Hepatocyte (in vitro differentiated cells): ENCODE measurements around the gene SGSM2. TPM values are rescaled to one million over a fixed set of nuclear protein-coding genes. Genes with fewer than 3 reads are reported as not detected.

Experiments used
- DNase-seq: peaks from one replicate; pipeline ENCODE4 v3.0.0-alpha.2; 2016; ENCODE audit warnings: low spot score
- H2AFZ ChIP-seq: fragments of 200-600 bp; sonication (generic); 2 replicates; pipeline ENCODE4 v1.6.0; 2016; ENCODE audit warnings: antibody characterized with exemption, mild to moderate bottlenecking
- H3K27ac ChIP-seq: fragments of 200-600 bp; sonication (generic); 2 replicates; pipeline ENCODE4 v1.5.1; 2016; ENCODE audit warnings: mild to moderate bottlenecking
- H3K27me3 ChIP-seq: fragments of 200-600 bp; sonication (generic); 2 replicates; pipeline ENCODE4 v1.6.1; 2016
- H3K36me3 ChIP-seq: fragments of 200-600 bp; sonication (generic); replicated peaks from 2 replicates; pipeline ENCODE4 v1.5.1; 2016; ENCODE audit warnings: low read depth; ENCODE audit not compliant: insufficient read depth
- H3K4me1 ChIP-seq: fragments of 200-600 bp; sonication (generic); 2 replicates; pipeline ENCODE4 v1.5.1; 2016; ENCODE audit warnings: mild to moderate bottlenecking, moderate library complexity; ENCODE audit not compliant: insufficient read depth
- H3K4me2 ChIP-seq: fragments of 200-600 bp; sonication (generic); 2 replicates; pipeline ENCODE4 v1.6.0; 2016
- H3K4me3 ChIP-seq: fragments of 200-600 bp; sonication (generic); 2 replicates; pipeline ENCODE4 v1.5.1; 2016; ENCODE audit warnings: mild to moderate bottlenecking
- H3K79me2 ChIP-seq: fragments of 200-600 bp; sonication (generic); 2 replicates; pipeline ENCODE4 v1.6.0; 2017; ENCODE audit warnings: mild to moderate bottlenecking
- H3K9me2 ChIP-seq: fragments of 200-600 bp; sonication (generic); replicated peaks from 2 replicates; pipeline ENCODE4 v1.6.0; 2017; ENCODE audit warnings: mild to moderate bottlenecking; ENCODE audit not compliant: insufficient read depth
- H3K9me3 ChIP-seq: fragments of 200-600 bp; sonication (generic); 2 replicates; pipeline ENCODE4 v1.5.1; 2016; ENCODE audit warnings: low read depth, mild to moderate bottlenecking
- H4K20me1 ChIP-seq: fragments of 200-600 bp; sonication (generic); 2 replicates; pipeline ENCODE4 v1.6.0; 2016; ENCODE audit warnings: mild to moderate bottlenecking; ENCODE audit not compliant: insufficient read depth, poor library complexity, severe bottlenecking
- EZH2 ChIP-seq: fragments of 200-600 bp; sonication (generic); IDR thresholded peaks from 2 replicates; pipeline ENCODE4 v1.6.1; 2016; ENCODE audit warnings: antibody characterized with exemption, mild to moderate bottlenecking, borderline replicate concordance
- EZH2phosphoT487 ChIP-seq: fragments of 200-600 bp; sonication (generic); IDR thresholded peaks from one replicate; pipeline ENCODE4 v1.6.1; 2018; ENCODE audit warnings: antibody characterized with exemption, mild to moderate bottlenecking, low read depth, moderate library complexity; ENCODE audit not compliant: unreplicated experiment, severe bottlenecking
- WGBS: methylation state at CpG from one replicate; pipeline ENCODE4 v1.1.6; 2016; ENCODE audit warnings: low lambda C conversion rate; ENCODE audit errors: missing lambda C conversion rate; 5-methylcytosine and 5-hydroxymethylcytosine counted together
- polyA plus RNA-seq: library from polyadenylated mRNA; unstranded; fragments of >200 nt; fragmentation: Nextera tagmentation; extraction: Ambion mirVana; gene quantifications from 2 replicates; pipeline ENCODE4 v1.2.1, GENCODE V29; 2016
- total RNA-seq: library from RNA; depleted of rRNA; stranded (reverse); fragments of >200 nt; gene quantifications from 2 replicates; pipeline ENCODE4 v1.2.3, GENCODE V29; 2014
- TF ChIP-seq, protein P1 (sequence below): fragments of 200-600 bp; sonication (generic); IDR thresholded peaks from 2 replicates; pipeline ENCODE4 v1.5.1; 2016; ENCODE audit warnings: antibody characterized with exemption, mild to moderate bottlenecking; ENCODE audit not compliant: poor library complexity

The SGSM2 gene
- total and polyA plus RNA-seq, 2 experiments from 2014 or later: 22.2 to 34.9 TPM

DNA sequence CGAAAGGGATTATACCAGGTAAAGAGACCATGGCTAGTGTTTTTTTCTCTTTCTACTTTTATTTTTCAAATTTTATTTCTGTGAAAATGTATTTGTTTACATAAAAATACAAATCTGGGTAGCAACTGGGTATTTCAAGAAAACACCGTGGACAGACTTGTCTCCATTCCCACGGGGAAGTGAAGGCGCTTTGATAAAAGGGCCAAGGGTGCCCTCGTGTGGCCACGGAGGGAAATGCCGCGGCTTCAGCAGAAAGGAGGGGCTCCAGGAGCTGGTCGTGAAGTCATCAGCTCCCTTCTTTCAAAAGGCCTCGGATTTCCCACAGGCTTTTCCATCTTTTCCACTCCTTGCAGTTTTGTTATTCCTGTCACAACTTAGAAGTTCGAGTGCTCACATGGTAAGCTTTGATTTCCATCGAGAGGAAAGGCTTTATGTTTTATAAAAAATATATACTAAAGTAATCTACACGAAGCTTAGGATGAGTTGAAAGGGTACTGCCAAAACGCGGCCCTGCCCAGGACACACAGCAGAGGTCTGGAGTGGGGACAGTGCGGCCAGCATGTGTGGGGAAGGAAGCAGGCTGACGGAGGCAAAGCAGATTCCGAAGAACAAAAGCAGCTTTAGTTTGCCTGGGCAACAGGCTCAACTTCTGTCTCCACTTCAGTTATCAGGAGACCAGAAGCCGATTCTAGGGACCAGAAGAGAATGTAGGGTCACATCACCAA lies 78.9 kb downstream of the SGSM2 start:
- TF ChIP-seq, protein P1, sequence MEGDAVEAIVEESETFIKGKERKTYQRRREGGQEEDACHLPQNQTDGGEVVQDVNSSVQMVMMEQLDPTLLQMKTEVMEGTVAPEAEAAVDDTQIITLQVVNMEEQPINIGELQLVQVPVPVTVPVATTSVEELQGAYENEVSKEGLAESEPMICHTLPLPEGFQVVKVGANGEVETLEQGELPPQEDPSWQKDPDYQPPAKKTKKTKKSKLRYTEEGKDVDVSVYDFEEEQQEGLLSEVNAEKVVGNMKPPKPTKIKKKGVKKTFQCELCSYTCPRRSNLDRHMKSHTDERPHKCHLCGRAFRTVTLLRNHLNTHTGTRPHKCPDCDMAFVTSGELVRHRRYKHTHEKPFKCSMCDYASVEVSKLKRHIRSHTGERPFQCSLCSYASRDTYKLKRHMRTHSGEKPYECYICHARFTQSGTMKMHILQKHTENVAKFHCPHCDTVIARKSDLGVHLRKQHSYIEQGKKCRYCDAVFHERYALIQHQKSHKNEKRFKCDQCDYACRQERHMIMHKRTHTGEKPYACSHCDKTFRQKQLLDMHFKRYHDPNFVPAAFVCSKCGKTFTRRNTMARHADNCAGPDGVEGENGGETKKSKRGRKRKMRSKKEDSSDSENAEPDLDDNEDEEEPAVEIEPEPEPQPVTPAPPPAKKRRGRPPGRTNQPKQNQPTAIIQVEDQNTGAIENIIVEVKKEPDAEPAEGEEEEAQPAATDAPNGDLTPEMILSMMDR: peak; percentile 99
- TF ChIP-seq EZH2phosphoT487: no peak
- H3K4me2 ChIP-seq: no peak overlapping the region
- no peaks in the 10 kb centered on the region for H3K36me3 ChIP-seq
- H3K4me3 ChIP-seq: no peak overlapping the region
- H3K27me3 ChIP-seq: no peaks in the 10 kb centered on the region
- no peaks in the 10 kb centered on the region for H3K9me2 ChIP-seq
- WGBS: 37% methylated on average over 19 of the region's 19 CpGs
- no peaks in the 10 kb centered on the region for H3K79me2 ChIP-seq
- no peak overlapping the region for H2AFZ ChIP-seq
- no peak overlapping the region for H3K27ac ChIP-seq
- peak; percentile 93 for DNase-seq
- no peaks in the 10 kb centered on the region for H3K4me1 ChIP-seq
- H4K20me1 ChIP-seq: no peaks in the 10 kb centered on the region
- H3K9me3 ChIP-seq: no peaks in the 10 kb centered on the region

DNA sequence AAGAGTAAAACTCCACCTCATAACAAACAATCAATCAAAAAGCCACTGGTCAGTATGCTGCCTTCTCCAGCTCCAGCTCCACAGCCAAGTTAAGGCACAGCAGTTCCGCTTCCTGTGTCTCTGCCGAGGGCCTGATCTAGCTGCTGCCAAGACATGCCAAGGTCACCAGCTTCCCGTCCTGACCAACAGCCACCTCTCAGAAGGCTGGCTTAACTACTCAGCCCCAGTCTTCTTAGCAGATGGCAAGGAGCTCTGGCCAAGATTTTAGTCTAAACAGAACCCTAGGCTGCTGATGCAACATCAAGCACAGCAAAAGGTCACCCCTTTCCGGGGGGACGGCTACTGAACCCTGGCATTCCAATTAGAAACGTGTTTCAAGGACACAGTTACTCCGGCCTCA lies 81.3 kb downstream of the SGSM2 start:
- no peaks in the 10 kb centered on the region for H3K9me3 ChIP-seq
- H3K79me2 ChIP-seq: no peaks in the 10 kb centered on the region
- no peak for DNase-seq
- H3K36me3 ChIP-seq: no peaks in the 10 kb centered on the region
- H3K9me2 ChIP-seq: no peaks in the 10 kb centered on the region
- H3K4me3 ChIP-seq: no peak overlapping the region
- H3K27me3 ChIP-seq: no peaks in the 10 kb centered on the region
- H2AFZ ChIP-seq: no peak overlapping the region
- no peaks in the 10 kb centered on the region for H4K20me1 ChIP-seq
- no peak overlapping the region for H3K27ac ChIP-seq
- H3K4me2 ChIP-seq: no peak overlapping the region
- no peak for TF ChIP-seq EZH2phosphoT487
- TF ChIP-seq, protein P1: no peak
- TF ChIP-seq EZH2: no peak
- WGBS: 88% methylated on average over 7 of the region's 7 CpGs
- H3K4me1 ChIP-seq: no peaks in the 10 kb centered on the region

DNA sequence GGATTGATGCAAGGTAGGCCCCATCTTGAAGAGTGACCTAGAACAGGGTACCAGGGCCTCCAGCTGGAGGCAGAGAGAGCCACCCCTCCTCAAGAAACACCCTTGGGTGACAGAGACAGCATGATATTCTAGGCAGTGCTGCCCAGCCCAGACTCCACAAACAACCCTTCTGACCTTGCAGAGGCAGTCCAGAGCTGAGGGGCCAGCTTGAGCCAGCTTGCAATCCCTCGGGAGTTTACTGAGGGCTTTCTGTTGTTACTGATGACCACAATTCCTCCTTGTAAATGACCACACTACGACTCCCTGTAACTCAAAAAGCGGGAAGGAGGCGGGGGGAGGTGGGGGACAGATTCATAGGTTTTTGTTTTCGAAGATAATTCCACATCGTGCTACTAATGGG lies 82.2 kb downstream of the SGSM2 start:
- no peak for DNase-seq
- H3K79me2 ChIP-seq: no peaks in the 10 kb centered on the region
- H4K20me1 ChIP-seq: no peaks in the 10 kb centered on the region
- no peak overlapping the region for H3K4me2 ChIP-seq
- no peaks in the 10 kb centered on the region for H3K27me3 ChIP-seq
- H3K4me3 ChIP-seq: no peak overlapping the region
- no peaks in the 10 kb centered on the region for H3K36me3 ChIP-seq
- H3K4me1 ChIP-seq: no peaks in the 10 kb centered on the region
- WGBS: 94% methylated on average over 6 of the region's 6 CpGs
- H3K9me2 ChIP-seq: no peaks in the 10 kb centered on the region
- no peaks in the 10 kb centered on the region for H3K9me3 ChIP-seq
- no peak overlapping the region for H3K27ac ChIP-seq
- H2AFZ ChIP-seq: no peak overlapping the region
- TF ChIP-seq EZH2 (no peak), EZH2phosphoT487 (no peak)
- TF ChIP-seq, protein P1: no peak

DNA sequence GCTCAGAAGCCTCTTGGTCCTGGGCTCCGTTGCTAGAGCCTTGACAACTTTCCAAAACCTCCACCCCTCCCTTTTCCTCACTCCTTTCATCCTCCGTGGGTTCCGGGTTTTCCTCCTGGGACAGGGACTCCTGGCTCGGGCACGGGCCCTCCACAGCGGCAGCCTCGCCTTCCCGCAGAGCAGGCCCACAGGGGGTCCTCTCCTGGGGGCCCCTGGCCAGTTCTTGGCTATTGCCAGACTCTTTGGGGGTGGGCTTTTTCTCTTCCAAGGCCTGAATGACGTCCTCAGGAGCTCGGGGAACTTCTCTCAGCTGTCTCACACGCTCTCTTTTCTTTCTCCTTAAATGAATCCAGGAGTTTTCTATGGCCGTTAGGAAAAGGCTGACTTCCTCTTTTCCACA lies 82.9 kb downstream of the SGSM2 start:
- Histone ChIP-seq H2AFZ (no peak overlapping the region), H3K4me1 (no peaks in the 10 kb centered on the region), H3K4me2 (no peak overlapping the region), H3K9me3 (no peaks in the 10 kb centered on the region), H3K27me3 (no peaks in the 10 kb centered on the region), H3K36me3 (no peaks in the 10 kb centered on the region), H3K27ac (no peak overlapping the region), H3K79me2 (no peaks in the 10 kb centered on the region), H3K9me2 (no peaks in the 10 kb centered on the region), H4K20me1 (no peaks in the 10 kb centered on the region), H3K4me3 (no peak overlapping the region)
- WGBS: 95% methylated on average over 12 of the region's 12 CpGs
- TF ChIP-seq, protein P1: no peak
- no peak for TF ChIP-seq EZH2
- no peak for DNase-seq
